Neuronal stem cell (in vitro differentiated cells): Measurements from ENCODE around the gene MBP.
A peak's percentile ranks its signal among the peaks of the same experiment; 100 is the strongest.

ENCODE experiments used
- DNase-seq: peaks from one replicate; pipeline ENCODE4 v3.0.0-alpha.2; 2013; ENCODE audit warnings: low spot score
- H2AFZ ChIP-seq: one replicate; pipeline ENCODE4 v1.6.1; 2013; ENCODE audit warnings: mild to moderate bottlenecking, low read length, inconsistent platforms
- H2AK5ac ChIP-seq: 2 replicates; pipeline ENCODE4 v1.6.1; 2013; ENCODE audit warnings: low read depth, mild to moderate bottlenecking, inconsistent platforms, low read length, moderate library complexity, mixed read lengths
- H2BK120ac ChIP-seq: 2 replicates; pipeline ENCODE4 v1.6.1; 2013; ENCODE audit warnings: low read depth, mild to moderate bottlenecking, inconsistent platforms, low read length, moderate library complexity, mixed read lengths
- H2BK12ac ChIP-seq: one replicate; pipeline ENCODE4 v1.6.1; 2013; ENCODE audit warnings: low read length, inconsistent platforms
- H2BK15ac ChIP-seq: 2 replicates; pipeline ENCODE4 v1.6.1; 2013; ENCODE audit warnings: mild to moderate bottlenecking, low read length, inconsistent platforms, mixed read lengths
- H2BK5ac ChIP-seq: one replicate; pipeline ENCODE4 v1.6.1; 2013; ENCODE audit warnings: inconsistent platforms, mild to moderate bottlenecking, low read length, moderate library complexity
- H3K14ac ChIP-seq: one replicate; pipeline ENCODE4 v1.6.1; 2013; ENCODE audit warnings: low read length, inconsistent platforms
- H3K18ac ChIP-seq: 2 replicates; pipeline ENCODE4 v1.6.1; 2013; ENCODE audit warnings: low read length, inconsistent platforms
- H3K23ac ChIP-seq: 2 replicates; pipeline ENCODE4 v1.6.1; 2013; ENCODE audit warnings: low read depth, mild to moderate bottlenecking, mixed read lengths, low read length, inconsistent platforms; ENCODE audit not compliant: poor library complexity
- H3K27ac ChIP-seq: replicated peaks from 3 replicates; pipeline ENCODE4 v1.5.1; 2013; ENCODE audit warnings: low read length, inconsistent platforms
- H3K27me3 ChIP-seq, 3 experiments: 2 replicates each; pipeline ENCODE4 v1.6.1; 2013; ENCODE audit warnings: low read length in 3 of 3, mild to moderate bottlenecking in 2 of 3, inconsistent platforms in 1 of 3, low read depth in 1 of 3, mixed read lengths in 1 of 3, moderate library complexity in 1 of 3; ENCODE audit not compliant: control insufficient read depth in 3 of 3, insufficient read depth in 3 of 3
- H3K36me3 ChIP-seq, 2 donors: replicated peaks in 1 of 2; 2 replicates each; pipeline ENCODE4 v1.6.1; 2013; ENCODE audit warnings: low read length in 2 of 2; ENCODE audit not compliant: control insufficient read depth in 2 of 2, insufficient read depth in 2 of 2
- H3K4ac ChIP-seq: 2 replicates; pipeline ENCODE4 v1.6.1; 2013; ENCODE audit warnings: inconsistent platforms, mild to moderate bottlenecking, low read length, moderate library complexity
- H3K4me1 ChIP-seq, 2 donors: 1 replicate in 1 of 2; 2 replicates in 1 of 2; pipeline ENCODE4 v1.6.1; 2013; ENCODE audit warnings: low read length in 2 of 2, low read depth in 1 of 2; ENCODE audit not compliant: control insufficient read depth in 2 of 2, insufficient read depth in 1 of 2
- H3K4me2 ChIP-seq: one replicate; pipeline ENCODE4 v1.6.1; 2013; ENCODE audit warnings: mild to moderate bottlenecking, low read length, inconsistent platforms; ENCODE audit not compliant: insufficient read depth, poor library complexity, severe bottlenecking
- H3K4me3 ChIP-seq, 2 donors: 2 replicates each; pipeline ENCODE4 v1.5.1; 2013; ENCODE audit warnings: low read length in 2 of 2, mild to moderate bottlenecking in 2 of 2, inconsistent platforms in 1 of 2, moderate library complexity in 1 of 2
- H3K79me1 ChIP-seq: one replicate; pipeline ENCODE4 v1.6.1; 2013; ENCODE audit warnings: low read depth, mild to moderate bottlenecking, inconsistent platforms, low read length, moderate library complexity
- H3K9ac ChIP-seq: one replicate; pipeline ENCODE4 v1.6.1; 2013; ENCODE audit warnings: mild to moderate bottlenecking, low read depth, low read length, inconsistent platforms; ENCODE audit not compliant: poor library complexity
- H3K9me3 ChIP-seq, 2 donors: replicated peaks in 1 of 2; 2 replicates each; pipeline versions ENCODE3 to v1.6.1; 2013; ENCODE audit warnings: low read length in 2 of 2, mild to moderate bottlenecking in 2 of 2, inconsistent platforms in 1 of 2, low read depth in 1 of 2, mixed read lengths in 1 of 2, moderate library complexity in 1 of 2; ENCODE audit not compliant: control insufficient read depth in 2 of 2, insufficient read depth in 1 of 2
- H4K8ac ChIP-seq: one replicate; pipeline ENCODE4 v1.6.1; 2013; ENCODE audit warnings: low read depth, mild to moderate bottlenecking, inconsistent platforms, low read length, moderate library complexity
- H4K91ac ChIP-seq: one replicate; pipeline ENCODE4 v1.6.1; 2013; ENCODE audit warnings: low read length, low read depth, mild to moderate bottlenecking, inconsistent platforms; ENCODE audit not compliant: poor library complexity
- WGBS, 2 donors: extraction: QIAGEN DNeasy Blood & Tissue Kit; methylation state at CpG; one replicate each; pipeline ENCODE4 v1.1.7; 2013; ENCODE audit warnings: missing lambda C conversion rate in 2 of 2, mixed read lengths in 1 of 2; ENCODE audit not compliant: insufficient read length in 2 of 2, insufficient replicate concordance in 1 of 2; ENCODE audit errors: extremely low coverage in 2 of 2; 5-methylcytosine and 5-hydroxymethylcytosine counted together

MBP gene

GRCh38 chr18:77051581-77052296, 80.8 kb downstream of the MBP start:
- Histone ChIP-seq H3K27ac (no peak overlapping the region), H3K27me3 (peaks cover 0 to 2% (median 0%) of the 10 kb centered on the region in 3 experiments), H2BK12ac (no peak overlapping the region), H3K18ac (peak overlapping the region; percentile 86), H3K36me3 (no peaks in the 10 kb centered on the region), H3K14ac (no peak overlapping the region), H4K8ac (no peak overlapping the region), H4K91ac (no peak overlapping the region), H2BK15ac (peak overlapping the region; percentile 22), H3K4me3 (no peak overlapping the region), H3K23ac (no peak overlapping the region), H3K9me3 (no peaks in the 10 kb centered on the region), H2AK5ac (no peak overlapping the region), H3K4ac (no peak overlapping the region), H2BK5ac (no peak overlapping the region), H3K4me2 (no peak overlapping the region), H2AFZ (no peak overlapping the region), H3K79me1 (no peaks in the 10 kb centered on the region), H2BK120ac (no peak overlapping the region), H3K9ac (no peak overlapping the region), H3K4me1 (peaks cover 29 to 33% of the 10 kb centered on the region in 2 donors)
- no peak for DNase-seq
- no CpG with 5 or more reads among the region's 14 CpGs for WGBS, 2 donors

DNA sequence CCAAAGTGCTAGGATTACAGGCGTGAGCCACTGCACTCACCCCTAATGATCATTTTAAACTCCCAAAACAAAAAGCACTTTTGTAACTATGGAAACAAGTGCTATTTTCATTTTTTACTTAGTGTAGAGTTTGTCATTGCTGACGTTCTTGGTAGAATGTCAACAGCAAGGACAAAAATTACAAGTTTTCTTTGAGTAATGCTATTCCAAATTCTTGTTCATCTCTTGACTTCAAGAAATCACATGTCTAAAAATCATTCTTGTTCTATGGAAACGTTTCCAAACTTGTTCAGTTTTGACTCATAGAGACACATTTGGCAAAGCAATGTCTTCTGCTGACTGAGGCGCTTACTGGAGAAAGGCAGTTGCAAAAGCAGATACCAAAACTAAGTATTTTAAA, 82.6 kb downstream of the MBP start:
- no peak overlapping the region for H3K9ac ChIP-seq
- H3K9me3 ChIP-seq: no peaks in the 10 kb centered on the region
- no peak overlapping the region for H2BK12ac ChIP-seq
- no peak overlapping the region for H2BK120ac ChIP-seq
- H4K8ac ChIP-seq: no peak overlapping the region
- H3K27me3 ChIP-seq: peaks cover 0 to 6% (median 0%) of the 10 kb centered on the region in 3 experiments
- no peak for DNase-seq
- H3K4me3 ChIP-seq: no peak overlapping the region
- H2AK5ac ChIP-seq: no peak overlapping the region
- no CpG with 5 or more reads among the region's 4 CpGs for WGBS, 2 donors
- no peak overlapping the region for H2BK15ac ChIP-seq
- no peak overlapping the region for H3K4me2 ChIP-seq
- H3K23ac ChIP-seq: no peak overlapping the region
- H3K27ac ChIP-seq: no peak overlapping the region
- no peak overlapping the region for H3K4ac ChIP-seq
- H3K4me1 ChIP-seq: peaks cover 15 to 18% of the 10 kb centered on the region in 2 donors
- H3K14ac ChIP-seq: no peak overlapping the region
- H4K91ac ChIP-seq: no peak overlapping the region
- H2BK5ac ChIP-seq: no peak overlapping the region
- H3K79me1 ChIP-seq: no peaks in the 10 kb centered on the region
- no peaks in the 10 kb centered on the region for H3K36me3 ChIP-seq
- H3K18ac ChIP-seq: no peak overlapping the region
- H2AFZ ChIP-seq: no peak overlapping the region

- no peak overlapping the region for H2BK15ac ChIP-seq
- H3K27me3 ChIP-seq: peaks cover 0 to 6% (median 0%) of the 10 kb centered on the region in 3 experiments
- no peak overlapping the region for H3K14ac ChIP-seq
- H2BK12ac ChIP-seq: no peak overlapping the region
- H3K36me3 ChIP-seq: no peaks in the 10 kb centered on the region
- no peak overlapping the region for H3K27ac ChIP-seq
- no peak overlapping the region for H3K23ac ChIP-seq
- no peak overlapping the region for H2BK120ac ChIP-seq
- no peaks in the 10 kb centered on the region for H3K79me1 ChIP-seq
- H3K4me1 ChIP-seq: peaks cover 5 to 17% of the 10 kb centered on the region in 2 donors
- no peak overlapping the region for H4K91ac ChIP-seq
- no peak overlapping the region for H3K9ac ChIP-seq
- DNase-seq: no peak
- no peak overlapping the region for H3K4ac ChIP-seq
- no peak overlapping the region for H3K4me3 ChIP-seq
- H3K4me2 ChIP-seq: no peak overlapping the region
- no peak overlapping the region for H3K18ac ChIP-seq
- no peak overlapping the region for H2AFZ ChIP-seq
- H3K9me3 ChIP-seq: no peaks in the 10 kb centered on the region
- H2AK5ac ChIP-seq: no peak overlapping the region
- no peak overlapping the region for H4K8ac ChIP-seq
- WGBS, 2 donors: no CpG with 5 or more reads among the region's 8 CpGs
- no peak overlapping the region for H2BK5ac ChIP-seq
Observed at GRCh38 chr18:77047803-77048419, 84.7 kb downstream of the MBP start.

- no peak overlapping the region for H2AK5ac ChIP-seq
Observed at GRCh38 chr18:77046994-77047393, 85.6 kb downstream of the MBP start.

More at GRCh38 chr18:77046994-77047393, 85.6 kb downstream of the MBP start:
- Histone ChIP-seq H2BK12ac (no peak overlapping the region), H3K4me2 (no peak overlapping the region), H3K27me3 (peaks cover 0 to 6% (median 0%) of the 10 kb centered on the region in 3 experiments), H3K79me1 (no peaks in the 10 kb centered on the region), H3K4me3 (no peak overlapping the region), H3K9ac (no peak overlapping the region), H4K91ac (no peak overlapping the region), H3K27ac (no peak overlapping the region), H2BK15ac (no peak overlapping the region), H3K18ac (no peak overlapping the region), H3K14ac (no peak overlapping the region), H3K4ac (no peak overlapping the region), H3K4me1 (peaks cover 8% of the 10 kb centered on the region in 2 donors), H3K23ac (no peak overlapping the region), H4K8ac (no peak overlapping the region), H3K9me3 (no peaks in the 10 kb centered on the region), H2BK120ac (no peak overlapping the region), H3K36me3 (no peaks in the 10 kb centered on the region), H2BK5ac (no peak overlapping the region), H2AFZ (no peak overlapping the region)
- no peak for DNase-seq
- no CpG with 5 or more reads among the region's 17 CpGs for WGBS, 2 donors
